GM06990 (cell line): ENCODE data around the gene CELSR1.
"Not testable (repeated sequence)": the region's sequence is repeated elsewhere in the genome, so short reads cannot be mapped to it uniquely, and the experiment has no call there.

Experiments
- DNase-seq: peaks from one replicate; pipeline ENCODE4 v3.0.0-alpha.2; 2011; ENCODE audit not compliant: insufficient read length; ENCODE audit errors: extremely low read depth
- H3K27me3 ChIP-seq: replicated peaks from 2 replicates; pipeline ENCODE4 v1.6.0; 2011; ENCODE audit warnings: low read length; ENCODE audit not compliant: control insufficient read depth, insufficient read depth
- H3K36me3 ChIP-seq: 2 replicates; pipeline ENCODE4 v1.5.1; 2011; ENCODE audit warnings: low read length; ENCODE audit not compliant: control insufficient read depth, insufficient read depth
- H3K4me3 ChIP-seq: replicated peaks from 2 replicates; pipeline ENCODE4 v1.5.1; 2011; ENCODE audit warnings: low read depth, mild to moderate bottlenecking, control low read depth, low read length
- TF ChIP-seq, protein P1 (sequence below): IDR thresholded peaks from 2 replicates; pipeline ENCODE4 v1.5.1; 2011; ENCODE audit warnings: low read length, control low read depth, mild to moderate bottlenecking, inconsistent platforms; ENCODE audit not compliant: insufficient read depth, poor library complexity, severe bottlenecking

The CELSR1 gene

GRCh38 chr22:46476547-46476941 is 60.9 kb downstream of the CELSR1 start:
- TF ChIP-seq, protein P1, sequence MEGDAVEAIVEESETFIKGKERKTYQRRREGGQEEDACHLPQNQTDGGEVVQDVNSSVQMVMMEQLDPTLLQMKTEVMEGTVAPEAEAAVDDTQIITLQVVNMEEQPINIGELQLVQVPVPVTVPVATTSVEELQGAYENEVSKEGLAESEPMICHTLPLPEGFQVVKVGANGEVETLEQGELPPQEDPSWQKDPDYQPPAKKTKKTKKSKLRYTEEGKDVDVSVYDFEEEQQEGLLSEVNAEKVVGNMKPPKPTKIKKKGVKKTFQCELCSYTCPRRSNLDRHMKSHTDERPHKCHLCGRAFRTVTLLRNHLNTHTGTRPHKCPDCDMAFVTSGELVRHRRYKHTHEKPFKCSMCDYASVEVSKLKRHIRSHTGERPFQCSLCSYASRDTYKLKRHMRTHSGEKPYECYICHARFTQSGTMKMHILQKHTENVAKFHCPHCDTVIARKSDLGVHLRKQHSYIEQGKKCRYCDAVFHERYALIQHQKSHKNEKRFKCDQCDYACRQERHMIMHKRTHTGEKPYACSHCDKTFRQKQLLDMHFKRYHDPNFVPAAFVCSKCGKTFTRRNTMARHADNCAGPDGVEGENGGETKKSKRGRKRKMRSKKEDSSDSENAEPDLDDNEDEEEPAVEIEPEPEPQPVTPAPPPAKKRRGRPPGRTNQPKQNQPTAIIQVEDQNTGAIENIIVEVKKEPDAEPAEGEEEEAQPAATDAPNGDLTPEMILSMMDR: no peak
- Histone ChIP-seq H3K27me3 (no peaks in the 10 kb centered on the region), H3K36me3 (no peaks in the 10 kb centered on the region), H3K4me3 (no peak overlapping the region)
- DNase-seq: no peak

DNA sequence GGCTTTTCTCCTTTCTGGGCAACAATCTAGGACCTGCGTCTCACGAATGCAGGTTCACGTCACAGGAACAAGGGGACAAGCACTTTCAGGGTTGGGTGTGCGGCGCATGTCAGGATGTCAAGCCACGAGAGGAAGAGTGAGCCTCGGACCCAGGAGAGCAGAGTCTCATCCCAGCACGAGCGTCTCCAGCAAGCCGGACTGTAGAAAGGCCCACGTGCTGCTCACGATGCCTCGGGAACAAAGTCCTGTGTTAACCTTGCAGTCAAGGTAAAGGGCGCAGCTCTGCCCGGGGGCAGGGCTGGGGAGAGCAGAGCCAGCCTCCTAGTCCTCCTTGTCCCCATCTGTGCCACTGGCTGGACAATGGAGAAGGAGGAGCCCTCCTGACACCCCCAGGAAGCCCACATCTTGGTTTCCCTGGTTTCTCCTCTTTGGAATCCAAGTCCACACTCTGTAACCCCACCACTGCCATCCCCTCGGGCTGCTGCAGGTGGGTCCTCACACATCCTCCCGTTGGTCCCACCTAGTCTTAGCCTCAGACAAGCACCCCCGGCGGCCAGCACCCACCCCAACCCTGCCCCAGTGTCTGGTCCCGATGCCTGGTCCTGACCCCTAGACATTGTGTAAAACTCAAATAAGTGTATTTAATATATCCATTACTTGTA is 63.4 kb downstream of the CELSR1 start:
- Histone ChIP-seq H3K4me3 (no peak overlapping the region), H3K27me3 (no peaks in the 10 kb centered on the region), H3K36me3 (no peaks in the 10 kb centered on the region)
- no peak for DNase-seq
- TF ChIP-seq, protein P1: no peak

GRCh38 chr22:46473021-46473779 is 64.2 kb downstream of the CELSR1 start:
- H3K27me3 ChIP-seq: no peaks in the 10 kb centered on the region
- no peak overlapping the region for H3K4me3 ChIP-seq
- H3K36me3 ChIP-seq: no peaks in the 10 kb centered on the region
- DNase-seq: no peak
- TF ChIP-seq, protein P1: no peak

GRCh38 chr22:46472722-46473016 is 64.8 kb downstream of the CELSR1 start:
- Histone ChIP-seq H3K4me3 (no peak overlapping the region), H3K36me3 (no peaks in the 10 kb centered on the region), H3K27me3 (no peaks in the 10 kb centered on the region)
- TF ChIP-seq, protein P1: no peak
- no peak for DNase-seq

- no peaks in the 10 kb centered on the region for H3K27me3 ChIP-seq
- no peak for DNase-seq
- TF ChIP-seq, protein P1: no peak
- no peak overlapping the region for H3K4me3 ChIP-seq
- no peaks in the 10 kb centered on the region for H3K36me3 ChIP-seq
These were observed 65.3 kb downstream of the CELSR1 start for GRCh38 chr22:46471901-46472721.

GRCh38 chr22:46471330-46471729 is 66.1 kb downstream of the CELSR1 start:
- not testable (repeated sequence) for H3K27me3 ChIP-seq, H3K36me3 ChIP-seq, DNase-seq, H3K4me3 ChIP-seq
